ENCODE data around the gene NAGPA. TPM values are rescaled to one million over a fixed set of nuclear protein-coding genes. Genes with fewer than 3 reads are reported as not detected.

NAGPA gene
- total and polyA plus RNA-seq, 10 of the 15 experiments (the other 5 are each of a cell fraction or from before 2014, with no cell fraction given) = 0.03 to 11.6 (median 6.6) TPM

- TF ChIP-seq SPI1 (IDR thresholded peaks at IDR 0.05; ENCODE audit: borderline replicate concordance, insufficient read depth, low read depth, low read length) (peak; percentile 97), ATF7 (IDR thresholded peaks at IDR 0.05; ENCODE audit: low read depth) (peak; percentile 39; the same call in 1 of the 2 replicates), IKZF2 (IDR thresholded peaks at IDR 0.05) (peak; percentile 22 to 55; a peak in 2 of 4 replicates), PKNOX1 (IDR thresholded peaks at IDR 0.05) (0 out of 2 replicates have a peak, but pooled peaks have one; percentile 19), EP300 (IDR thresholded peaks at IDR 0.05; ENCODE audit: borderline replicate concordance in 1 of 2, control insufficient read depth in 1 of 2, low read depth in 2 of 2, low read length in 2 of 2) (peak in 1 of 2 experiments; percentile 86; a peak in 1 of 4 replicates), RUNX3 (IDR thresholded peaks at IDR 0.05; ENCODE audit: low read length) (0 out of 2 replicates have a peak, but pooled peaks have one; percentile 17)
Observed at GRCh38 chr16:4976079-4976478, 57.7 kb downstream of the NAGPA start (continued).

Other genes with a start within 250 kb of the NAGPA start
Only the 7 nearest of the 10 such genes appear.
- gene GLYR1, start 186.6 kb downstream of the NAGPA start, total RNA-seq (2014; rRNA removed) = 31.1 and 40.9 TPM in 2 replicates
- 48.8 and 50.3 TPM in 2 replicates for gene GLYR1, start 186.6 kb downstream of the NAGPA start, total RNA-seq (2014; rRNA removed; fragmentation: Illumina TruSeq; extraction: Trizol)
- gene GLYR1, start 186.6 kb downstream of the NAGPA start, total RNA-seq (2021) = 81.9 and 90.2 TPM in 2 replicates
- gene GLYR1, start 186.6 kb downstream of the NAGPA start, polyA plus RNA-seq (2011; rRNA removed) = 49.7 and 50.4 TPM in 2 replicates
- gene GLYR1, start 186.6 kb downstream of the NAGPA start, polyA plus RNA-seq (2014; fragmentation: Illumina TruSeq; extraction: Trizol) = 82.7 and 83.3 TPM in 2 replicates
- 10 to 100 TPM in 1 of 2 experiments, 1 to 10 TPM in 1; 7.3 to 10.1 TPM for gene GLYR1, start 186.6 kb downstream of the NAGPA start, polyA plus RNA-seq (2014; fragmentation: Nextera tagmentation; extraction: Ambion mirVana)
- gene GLYR1, start 186.6 kb downstream of the NAGPA start, polyA plus RNA-seq (2014; rRNA removed) = 69.7 and 74.8 TPM in 2 replicates
- gene GLYR1, start 186.6 kb downstream of the NAGPA start, polyA plus RNA-seq (2016; fragmentation: Nextera tagmentation; extraction: Ambion mirVana) = 10 to 100 TPM; 63.9 to 68.9 TPM
- gene UBN1, start 186.5 kb downstream of the NAGPA start, total RNA-seq (2014; rRNA removed) = 12.4 and 14.2 TPM in 2 replicates
- 11.8 and 13.6 TPM in 2 replicates for gene UBN1, start 186.5 kb downstream of the NAGPA start, total RNA-seq (2014; rRNA removed; fragmentation: Illumina TruSeq; extraction: Trizol)
- gene UBN1, start 186.5 kb downstream of the NAGPA start, total RNA-seq (2021) = 28.0 and 32.5 TPM in 2 replicates
- 7.8 and 10.5 TPM in 2 replicates for gene UBN1, start 186.5 kb downstream of the NAGPA start, polyA plus RNA-seq (2011; rRNA removed)
- 17.5 and 23.2 TPM in 2 replicates for gene UBN1, start 186.5 kb downstream of the NAGPA start, polyA plus RNA-seq (2014; fragmentation: Illumina TruSeq; extraction: Trizol)
- 1 to 10 TPM; 2.1 to 2.2 TPM for gene UBN1, start 186.5 kb downstream of the NAGPA start, polyA plus RNA-seq (2014; fragmentation: Nextera tagmentation; extraction: Ambion mirVana)
- 16.8 and 18.8 TPM in 2 replicates for gene UBN1, start 186.5 kb downstream of the NAGPA start, polyA plus RNA-seq (2014; rRNA removed)
- gene UBN1, start 186.5 kb downstream of the NAGPA start, polyA plus RNA-seq (2016; fragmentation: Nextera tagmentation; extraction: Ambion mirVana) = 10 to 100 TPM; 12.6 to 14.6 TPM
- gene PPL, start 96.8 kb downstream of the NAGPA start, total RNA-seq (2014; rRNA removed) = 0.05 and 0.06 TPM in 2 replicates
- gene PPL, start 96.8 kb downstream of the NAGPA start, total RNA-seq (2014; rRNA removed; fragmentation: Illumina TruSeq; extraction: Trizol) = 0.04 TPM in 1 of 2 replicates, not detected in the other
- gene PPL, start 96.8 kb downstream of the NAGPA start, total RNA-seq (2021) = 0.11 and 0.18 TPM in 2 replicates
- gene PPL, start 96.8 kb downstream of the NAGPA start, polyA plus RNA-seq (2011; rRNA removed) = 0.04 TPM in 1 of 2 replicates, not detected in the other
- gene PPL, start 96.8 kb downstream of the NAGPA start, polyA plus RNA-seq (2014; fragmentation: Illumina TruSeq; extraction: Trizol) = 0.03 TPM in 1 of 2 replicates, not detected in the other
- not detected for gene PPL, start 96.8 kb downstream of the NAGPA start, polyA plus RNA-seq (2014; fragmentation: Nextera tagmentation; extraction: Ambion mirVana)
- 0.03 and 0.04 TPM in 2 replicates for gene PPL, start 96.8 kb downstream of the NAGPA start, polyA plus RNA-seq (2014; rRNA removed)
- under 1 TPM; 0.19 to 0.47 TPM for gene PPL, start 96.8 kb downstream of the NAGPA start, polyA plus RNA-seq (2016; fragmentation: Nextera tagmentation; extraction: Ambion mirVana)
- gene SEC14L5, start 75.6 kb downstream of the NAGPA start, total RNA-seq (2014; rRNA removed) = not detected in 2 replicates
- gene SEC14L5, start 75.6 kb downstream of the NAGPA start, total RNA-seq (2014; rRNA removed; fragmentation: Illumina TruSeq; extraction: Trizol) = not detected in 2 replicates
- gene SEC14L5, start 75.6 kb downstream of the NAGPA start, total RNA-seq (2021) = not detected in 2 replicates
- gene SEC14L5, start 75.6 kb downstream of the NAGPA start, polyA plus RNA-seq (2011; rRNA removed) = not detected in 2 replicates
- 0.01 TPM in 1 of 2 replicates, not detected in the other for gene SEC14L5, start 75.6 kb downstream of the NAGPA start, polyA plus RNA-seq (2014; fragmentation: Illumina TruSeq; extraction: Trizol)
- not detected for gene SEC14L5, start 75.6 kb downstream of the NAGPA start, polyA plus RNA-seq (2014; fragmentation: Nextera tagmentation; extraction: Ambion mirVana)
- not detected in 2 replicates for gene SEC14L5, start 75.6 kb downstream of the NAGPA start, polyA plus RNA-seq (2014; rRNA removed)
- not detected for gene SEC14L5, start 75.6 kb downstream of the NAGPA start, polyA plus RNA-seq (2016; fragmentation: Nextera tagmentation; extraction: Ambion mirVana)
- not detected in 2 replicates for gene C16orf89, start 32.0 kb upstream of the NAGPA start, total RNA-seq (2014; rRNA removed)
- gene C16orf89, start 32.0 kb upstream of the NAGPA start, total RNA-seq (2014; rRNA removed; fragmentation: Illumina TruSeq; extraction: Trizol) = not detected in 2 replicates
- gene C16orf89, start 32.0 kb upstream of the NAGPA start, total RNA-seq (2021) = not detected in 2 replicates
- 0.17 TPM in 1 of 2 replicates, not detected in the other for gene C16orf89, start 32.0 kb upstream of the NAGPA start, polyA plus RNA-seq (2011; rRNA removed)
- gene C16orf89, start 32.0 kb upstream of the NAGPA start, polyA plus RNA-seq (2014; fragmentation: Illumina TruSeq; extraction: Trizol) = not detected in 2 replicates
- gene C16orf89, start 32.0 kb upstream of the NAGPA start, polyA plus RNA-seq (2014; fragmentation: Nextera tagmentation; extraction: Ambion mirVana) = not detected
- not detected in 2 replicates for gene C16orf89, start 32.0 kb upstream of the NAGPA start, polyA plus RNA-seq (2014; rRNA removed)
- gene C16orf89, start 32.0 kb upstream of the NAGPA start, polyA plus RNA-seq (2016; fragmentation: Nextera tagmentation; extraction: Ambion mirVana) = not detected
- gene ALG1, start 37.9 kb upstream of the NAGPA start, total RNA-seq (2014; rRNA removed) = 30.9 and 32.6 TPM in 2 replicates
- 14.1 and 16.5 TPM in 2 replicates for gene ALG1, start 37.9 kb upstream of the NAGPA start, total RNA-seq (2014; rRNA removed; fragmentation: Illumina TruSeq; extraction: Trizol)
- gene ALG1, start 37.9 kb upstream of the NAGPA start, total RNA-seq (2021) = 26.2 and 26.9 TPM in 2 replicates
- gene ALG1, start 37.9 kb upstream of the NAGPA start, polyA plus RNA-seq (2011; rRNA removed) = 15.9 and 19.1 TPM in 2 replicates
- gene ALG1, start 37.9 kb upstream of the NAGPA start, polyA plus RNA-seq (2014; fragmentation: Illumina TruSeq; extraction: Trizol) = 17.9 and 21.4 TPM in 2 replicates
- gene ALG1, start 37.9 kb upstream of the NAGPA start, polyA plus RNA-seq (2014; fragmentation: Nextera tagmentation; extraction: Ambion mirVana) = 1 to 10 TPM; 1.5 to 5.2 TPM
- 23.4 and 26.9 TPM in 2 replicates for gene ALG1, start 37.9 kb upstream of the NAGPA start, polyA plus RNA-seq (2014; rRNA removed)
- gene ALG1, start 37.9 kb upstream of the NAGPA start, polyA plus RNA-seq (2016; fragmentation: Nextera tagmentation; extraction: Ambion mirVana) = 10 to 100 TPM; 41.3 to 43.2 TPM
- 19.0 and 21.0 TPM in 2 replicates for gene EEF2KMT, start 63.9 kb upstream of the NAGPA start, total RNA-seq (2014; rRNA removed)
- gene EEF2KMT, start 63.9 kb upstream of the NAGPA start, total RNA-seq (2014; rRNA removed; fragmentation: Illumina TruSeq; extraction: Trizol) = 8.6 and 9.5 TPM in 2 replicates
- gene EEF2KMT, start 63.9 kb upstream of the NAGPA start, total RNA-seq (2021) = 17.5 and 19.0 TPM in 2 replicates
- gene EEF2KMT, start 63.9 kb upstream of the NAGPA start, polyA plus RNA-seq (2011; rRNA removed) = 4.9 and 8.6 TPM in 2 replicates
- gene EEF2KMT, start 63.9 kb upstream of the NAGPA start, polyA plus RNA-seq (2014; fragmentation: Illumina TruSeq; extraction: Trizol) = 5.0 and 9.5 TPM in 2 replicates
- gene EEF2KMT, start 63.9 kb upstream of the NAGPA start, polyA plus RNA-seq (2014; fragmentation: Nextera tagmentation; extraction: Ambion mirVana) = 1 to 10 TPM; 3.8 to 4.8 TPM
- 17.5 and 21.1 TPM in 2 replicates for gene EEF2KMT, start 63.9 kb upstream of the NAGPA start, polyA plus RNA-seq (2014; rRNA removed)
- 10 to 100 TPM; 26.0 to 28.1 TPM for gene EEF2KMT, start 63.9 kb upstream of the NAGPA start, polyA plus RNA-seq (2016; fragmentation: Nextera tagmentation; extraction: Ambion mirVana)

All from GM12878 (cell line).